Uterus (tissue), 2 donors: ENCODE measurements around the gene METTL3.

Source experiments
- CTCF ChIP-seq, 4 experiments: fragments of 200-600 bp in 2 of 4; fragments of 450-650 bp in 2 of 4; sonication (generic) in 2 of 4; IDR thresholded peaks; one replicate each; pipeline ENCODE4 v1.5.1; 2016 to 2019; ENCODE audit warnings: antibody characterized with exemption in 4 of 4, mild to moderate bottlenecking in 2 of 4, moderate library complexity in 1 of 4
- POLR2A ChIP-seq, 2 donors: fragments of 450-650 bp; IDR thresholded peaks; one replicate each; pipeline ENCODE4 v1.6.1; 2016; ENCODE audit warnings: antibody characterized with exemption in 2 of 2, mild to moderate bottlenecking in 1 of 2, moderate library complexity in 1 of 2

- TF ChIP-seq CTCF (IDR thresholded peaks at IDR 0.05) (no peak), POLR2A (IDR thresholded peaks at IDR 0.05) (no peak)
These were observed 45.4 kb upstream of the METTL3 start for GRCh38 chr14:21556378-21557083.
